K562 (cell line): ENCODE results near the gene EFCAB9. TPM values are rescaled to one million over a fixed set of nuclear protein-coding genes. Genes with fewer than 3 reads are reported as not detected.
"Not testable (repeated sequence)": the region's sequence is repeated elsewhere in the genome, so short reads cannot be mapped to it uniquely, and the experiment has no call there.

Experiments
- ATAC-seq: fragments of 200-7000 bp; cut with Tn5 transposase; 3 replicates; pipeline ENCODE4 v1.9.1; 2020; ENCODE audit warnings: moderate library complexity
- BruUV-seq: library from RNA; stranded (reverse); fragments of 400-500 nt; replicated peaks from 2 replicates; lab custom pipeline; 2021; lab: Mats Ljungman, UMichigan
- CTCF ChIA-PET: fragments of 300-600 bp; formaldehyde crosslinking; extraction: SDS; loops from one replicate; lab custom pipeline; 2021; ENCODE audit warnings: low intra/inter-chr PET ratio; lab: Yijun Ruan, JAX
- POLR2A ChIA-PET: fragments of 300-600, 350-650 bp; sonication (Branson Sonifier 250); formaldehyde crosslinking; extraction: SDS; loops from one replicate; lab custom pipeline; 2021; ENCODE audit warnings: antibody characterized with exemption, inconsistent platforms; lab: Yijun Ruan, JAX
- DNase-seq, 4 experiments: peaks; one replicate each; pipeline versions ENCODE4 v3.0.0 to v3.0.0-alpha.2; 2011 to 2018; ENCODE audit warnings: low spot score in 3 of 4, mixed read lengths in 3 of 4; ENCODE audit errors: extremely low read depth in 1 of 4
- FAIRE-seq: peaks from 2 replicates; lab custom pipeline; 2011; peaks lifted over from hg19 to GRCh38; lab: Jason Lieb, UNC
- H2AFZ ChIP-seq: 2 replicates; pipeline ENCODE4 v1.6.0; 2011; ENCODE audit warnings: low read depth, low read length, control low read depth, inconsistent platforms
- H3K27ac ChIP-seq: fragments of 200-600 bp; 3 replicates; pipeline ENCODE4 v1.8.0; 2011; ENCODE audit warnings: low read depth, mild to moderate bottlenecking, control low read depth, inconsistent platforms, low read length, moderate library complexity, mixed read lengths; ENCODE audit errors: extremely low read depth
- H3K27me3 ChIP-seq, 2 experiments: fragments of 300-600 bp in 1 of 2; 2 replicates in 1 of 2; 3 replicates in 1 of 2; pipeline versions ENCODE4 v1.6.0 to v1.8.0; 2011; ENCODE audit warnings: inconsistent platforms in 2 of 2, low read length in 2 of 2, mild to moderate bottlenecking in 1 of 2, mixed read lengths in 1 of 2, moderate library complexity in 1 of 2; ENCODE audit not compliant: control insufficient read depth in 2 of 2, insufficient read depth in 2 of 2
- H3K36me3 ChIP-seq: fragments of 300-600 bp; 3 replicates; pipeline ENCODE4 v1.8.0; 2011; ENCODE audit warnings: mild to moderate bottlenecking, low read length, inconsistent platforms; ENCODE audit not compliant: control insufficient read depth, insufficient read depth
- H3K4me1 ChIP-seq, 2 experiments: fragments of 200-600 bp in 1 of 2; replicated peaks in 1 of 2; 2 replicates in 1 of 2; 3 replicates in 1 of 2; pipeline versions ENCODE4 v1.5.1 to v1.8.0; 2011; ENCODE audit warnings: inconsistent platforms in 2 of 2, low read length in 2 of 2, mild to moderate bottlenecking in 1 of 2, mixed read lengths in 1 of 2, moderate library complexity in 1 of 2; ENCODE audit not compliant: control insufficient read depth in 2 of 2, insufficient read depth in 2 of 2
- H3K4me2 ChIP-seq: 2 replicates; pipeline ENCODE4 v1.6.1; 2011; ENCODE audit warnings: low read length, control low read depth, inconsistent platforms, mixed read lengths; ENCODE audit not compliant: insufficient read depth
- H3K4me3 ChIP-seq: fragments of 200-600 bp; sonication (generic), shearing (Covaris generic); 2 replicates; pipeline ENCODE4 v1.5.1; 2016; ENCODE audit warnings: control low read depth, inconsistent platforms
- H3K79me2 ChIP-seq: fragments of 200-600 bp; 3 replicates; pipeline ENCODE4 v1.8.0; 2011; ENCODE audit warnings: low read length, inconsistent platforms; ENCODE audit not compliant: control insufficient read depth, insufficient read depth
- H3K9ac ChIP-seq, 2 experiments: 2 replicates each; pipeline versions ENCODE4 v1.6.0 to v1.6.1; 2011; ENCODE audit warnings: low read depth in 2 of 2, low read length in 2 of 2, control low read depth in 1 of 2, inconsistent platforms in 1 of 2, mild to moderate bottlenecking in 1 of 2, mixed read lengths in 1 of 2; ENCODE audit not compliant: insufficient read depth in 1 of 2
- H3K9me1 ChIP-seq: one replicate; pipeline ENCODE4 v1.6.0; 2011; ENCODE audit warnings: inconsistent platforms, mild to moderate bottlenecking, low read length, moderate library complexity; ENCODE audit not compliant: control insufficient read depth, insufficient read depth
- H3K9me3 ChIP-seq: replicated peaks from 2 replicates; pipeline ENCODE4 v1.5.1; 2011; ENCODE audit warnings: low read depth, low read length, inconsistent platforms; ENCODE audit not compliant: control insufficient read depth, insufficient read depth
- H4K20me1 ChIP-seq: replicated peaks from 2 replicates; pipeline ENCODE4 v1.6.1; 2011; ENCODE audit warnings: low read length, inconsistent platforms, mixed read lengths; ENCODE audit not compliant: control insufficient read depth, insufficient read depth
- HDAC3 ChIP-seq: fragments of 450-650 bp; IDR thresholded peaks from 2 replicates; pipeline ENCODE4 v1.6.1; 2018; ENCODE audit warnings: borderline replicate concordance, mild to moderate bottlenecking, moderate library complexity; ENCODE audit not compliant: partially characterized antibody
- ZFX ChIP-seq: sonication (generic); formaldehyde crosslinking; IDR thresholded peaks from 2 replicates; pipeline ENCODE4 v1.8.0; 2022; ENCODE audit warnings: mild to moderate bottlenecking, missing genetic modification reagents, moderate library complexity
- WGBS: fragments of 100-300 bp; shearing (Covaris generic); methylation state at CpG from one replicate; pipeline ENCODE4 v1.1.6; 2016; ENCODE audit warnings: low coverage, mixed read lengths; ENCODE audit not compliant: insufficient coverage; ENCODE audit errors: missing lambda C conversion rate; 5-methylcytosine and 5-hydroxymethylcytosine counted together
- in situ Hi-C: fragments of 300-500 bp; cut with MboI; formaldehyde crosslinking; loops from 4 replicates; pipeline ENCODE4 v1.15.0; 2018; ENCODE audit warnings: inconsistent platforms, mixed read lengths
- intact Hi-C: fragments of 100-400 bp; cut with micrococcal nuclease; formaldehyde crosslinking; loops from 2 replicates; pipeline ENCODE4 v1.14.2; 2022
- polyA plus RNA-seq, 8 experiments: library from polyadenylated mRNA; depleted of rRNA in 4 of 8; stranded (reverse) in 5 of 8; unstranded in 3 of 8; fragments of >200 nt; fragmentation: Nextera tagmentation in 2 of 8; fragmentation: Illumina TruSeq in 1 of 8; extraction: Ambion mirVana in 2 of 8; extraction: Trizol in 1 of 8; gene quantifications; 2 replicates each; pipeline versions ENCODE4 v1.2.1 to v1.2.3, GENCODE V29; 2011 to 2014; ENCODE audit warnings: inconsistent platforms in 1 of 8, missing spikeins in 1 of 8
- total RNA-seq, 7 experiments: library from RNA; depleted of rRNA in 6 of 7; stranded (reverse); fragments of >200 nt in 6 of 7; fragmentation: Illumina TruSeq in 2 of 7; extraction: Trizol in 2 of 7; gene quantifications; 2 replicates each; pipeline versions ENCODE4 v1.2.1 to v1.2.3, GENCODE V29; 2011 to 2021; ENCODE audit warnings: low replicate concordance in 1 of 7

The EFCAB9 gene
- total and polyA plus RNA-seq, 9 of the 15 experiments (the other 6 are each of a cell fraction or from before 2014, with no cell fraction given): not detected

DNA sequence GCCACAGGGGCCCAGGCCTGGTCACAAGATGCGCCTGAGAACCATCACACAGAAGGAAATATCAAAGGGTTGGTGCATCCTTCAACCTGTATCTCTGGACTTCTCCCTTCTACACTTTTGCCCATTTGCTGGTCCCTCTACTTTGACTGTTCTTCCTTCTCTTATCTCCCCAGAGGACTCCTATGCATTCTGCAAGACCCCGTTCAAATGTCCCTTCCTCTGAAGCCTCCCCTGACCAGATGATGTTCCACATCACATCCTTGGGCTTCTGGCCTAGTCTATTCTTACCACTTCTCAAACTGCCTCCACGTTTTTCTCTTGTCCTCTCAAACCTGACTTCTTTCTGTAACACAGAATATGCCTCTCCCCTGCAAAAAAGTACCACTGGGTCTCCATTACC, 40.3 kb upstream of the EFCAB9 start:
- Histone ChIP-seq H3K4me1 (peaks cover 14 to 18% of the 10 kb centered on the region in 2 experiments; a peak in 3 of 5 replicates), H3K27me3 (no peaks in the 10 kb centered on the region), H3K36me3 (no peaks in the 10 kb centered on the region; the same call in 2 of the 3 replicates), H4K20me1 (no peaks in the 10 kb centered on the region), H3K9me3 (no peaks in the 10 kb centered on the region), H3K4me2 (no peak overlapping the region), H3K27ac (no peak overlapping the region), H2AFZ (no peak overlapping the region), H3K79me2 (no peaks in the 10 kb centered on the region), H3K9ac (no peak overlapping the region), H3K4me3 (no peak overlapping the region), H3K9me1 (no peaks in the 10 kb centered on the region)
- no peak for ATAC-seq
- WGBS: 46% methylated on average over 3 of the region's 3 CpGs
- CTCF ChIA-PET: no interaction called here
- POLR2A ChIA-PET: no interaction called here
- in situ Hi-C loops (no loop called here), intact Hi-C loops (loop anchor here (5.0 kb wide), 1 partner anchor 41 kb away; no protein-coding TSS in a partner anchor)
- FAIRE-seq: no peak
- no TSS peak for BruUV-seq
- no peak for DNase-seq
- 0 out of 2 replicates have a peak, but pooled peaks have one; percentile 16 for TF ChIP-seq ZFX (CRISPR knock-in tag)
- TF ChIP-seq HDAC3: no peak

DNA sequence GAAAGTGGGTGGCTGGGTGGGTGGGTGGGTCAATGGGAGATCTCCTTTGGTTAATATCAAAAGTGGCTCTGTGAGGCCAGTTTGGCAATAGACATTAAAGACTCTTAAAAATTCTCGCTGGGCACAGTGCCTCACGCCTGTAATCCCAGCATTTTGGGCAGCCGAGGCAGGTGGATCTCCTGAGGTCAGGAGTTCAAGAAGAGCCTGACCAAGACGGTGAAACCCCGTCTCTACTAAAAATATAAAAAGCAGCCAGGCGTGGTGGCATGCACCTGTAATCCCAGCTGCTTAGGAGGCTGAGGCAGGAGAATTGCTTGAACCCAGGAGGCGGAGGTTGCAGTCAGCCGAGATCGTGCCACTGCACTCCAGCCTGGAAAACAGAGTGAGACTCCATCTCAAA, 38.9 kb upstream of the EFCAB9 start:
- H3K9ac ChIP-seq, BruUV-seq, H3K4me3 ChIP-seq, in situ Hi-C loops, H3K36me3 ChIP-seq, ATAC-seq, H3K79me2 ChIP-seq, H3K9me1 ChIP-seq, H3K27ac ChIP-seq, CTCF ChIA-PET, intact Hi-C loops, POLR2A ChIA-PET, FAIRE-seq, H3K27me3 ChIP-seq, H3K4me2 ChIP-seq, H3K9me3 ChIP-seq, DNase-seq, H2AFZ ChIP-seq, H4K20me1 ChIP-seq: not testable (repeated sequence)
- 80% methylated on average over 9 of the region's 9 CpGs for WGBS
- H3K4me1 ChIP-seq: peaks cover 13 to 18% of the 10 kb centered on the region in 2 experiments; a peak in 3 of 5 replicates
